Neural progenitor cell (in vitro differentiated cells): Measurements from ENCODE around the gene RAB3D. TPM values are rescaled to one million over a fixed set of nuclear protein-coding genes. Genes with fewer than 3 reads are reported as not detected.

Experiments
- DNase-seq: peaks from one replicate; pipeline ENCODE4 v3.0.0-alpha.2; 2016; ENCODE audit warnings: low spot score
- H2AFZ ChIP-seq: fragments of 200-600 bp; sonication (generic); replicated peaks from 2 replicates; pipeline ENCODE4 v1.6.1; 2016; ENCODE audit warnings: antibody characterized with exemption
- H3F3A ChIP-seq: fragments of 200-600 bp; sonication (generic); 2 replicates; pipeline ENCODE4 v1.6.1; 2016; ENCODE audit warnings: antibody characterized with exemption, low read depth
- H3K27ac ChIP-seq: fragments of 200-600 bp; sonication (generic); 2 replicates; pipeline ENCODE4 v1.5.1; 2016; ENCODE audit warnings: mild to moderate bottlenecking
- H3K27me3 ChIP-seq: fragments of 200-600 bp; sonication (generic); 2 replicates; pipeline ENCODE4 v1.6.1; 2016; ENCODE audit warnings: mild to moderate bottlenecking, moderate library complexity
- H3K36me3 ChIP-seq: fragments of 200-600 bp; sonication (generic); 2 replicates; pipeline ENCODE4 v1.5.1; 2016
- H3K4me1 ChIP-seq: fragments of 200-600 bp; sonication (generic); 2 replicates; pipeline ENCODE4 v1.6.1; 2016; ENCODE audit warnings: mixed run types
- H3K4me2 ChIP-seq: fragments of 200-600 bp; sonication (generic); 2 replicates; pipeline ENCODE4 v1.6.1; 2016
- H3K4me3 ChIP-seq: fragments of 200-600 bp; sonication (generic); 2 replicates; pipeline ENCODE4 v1.5.1; 2016
- H3K79me2 ChIP-seq: fragments of 200-600 bp; sonication (generic); 2 replicates; pipeline ENCODE4 v1.6.1; 2016; ENCODE audit warnings: low read depth
- H3K9ac ChIP-seq: fragments of 200-600 bp; sonication (generic); 2 replicates; pipeline ENCODE4 v1.6.1; 2016
- H3K9me3 ChIP-seq: fragments of 200-600 bp; sonication (generic); 2 replicates; pipeline ENCODE4 v1.5.1; 2016; ENCODE audit warnings: low read depth
- H4K20me1 ChIP-seq: fragments of 200-600 bp; sonication (generic); 2 replicates; pipeline ENCODE4 v1.6.1; 2016; ENCODE audit warnings: low read depth
- H3K27ac Mint-ChIP-seq: 3 replicates; pipeline ENCODE4 v1.8.0; 2021; ENCODE audit warnings: mixed read lengths
- H3K27me3 Mint-ChIP-seq: 2 replicates; pipeline ENCODE4 v1.8.0; 2022; ENCODE audit warnings: low read depth, mild to moderate bottlenecking, inconsistent platforms, moderate library complexity, mixed read lengths; ENCODE audit not compliant: insufficient read depth
- H3K36me3 Mint-ChIP-seq: 3 replicates; pipeline ENCODE4 v1.8.0; 2021; ENCODE audit warnings: mixed read lengths
- H3K4me1 Mint-ChIP-seq: 3 replicates; pipeline ENCODE4 v1.8.0; 2021; ENCODE audit warnings: mixed read lengths
- H3K4me3 Mint-ChIP-seq: 3 replicates; pipeline ENCODE4 v1.8.0; 2021; ENCODE audit warnings: mild to moderate bottlenecking, moderate library complexity, mixed read lengths
- H3K9me3 Mint-ChIP-seq: 3 replicates; pipeline ENCODE4 v1.8.0; 2020; ENCODE audit warnings: mixed read lengths
- EZH2 ChIP-seq: fragments of 200-600 bp; sonication (generic); IDR thresholded peaks from 2 replicates; pipeline ENCODE4 v1.6.1; 2017; ENCODE audit warnings: antibody characterized with exemption, mild to moderate bottlenecking, moderate library complexity
- EZH2phosphoT487 ChIP-seq: fragments of 200-600 bp; sonication (generic); IDR thresholded peaks from 2 replicates; pipeline ENCODE4 v1.6.1; 2017; ENCODE audit warnings: antibody characterized with exemption
- total RNA-seq: library from RNA; depleted of rRNA; stranded (reverse); fragments of >200 nt; gene quantifications from 2 replicates; pipeline ENCODE4 v1.2.3, GENCODE V29; 2015; ENCODE audit warnings: low replicate concordance
- TF ChIP-seq, protein P1 (sequence below): fragments of 200-600 bp; sonication (generic); IDR thresholded peaks from 2 replicates; pipeline ENCODE4 v1.5.1; 2017; ENCODE audit warnings: antibody characterized with exemption, mild to moderate bottlenecking

RAB3D gene
- total RNA-seq, 1 donor from 2014 or later, result 5.5 TPM

DNA sequence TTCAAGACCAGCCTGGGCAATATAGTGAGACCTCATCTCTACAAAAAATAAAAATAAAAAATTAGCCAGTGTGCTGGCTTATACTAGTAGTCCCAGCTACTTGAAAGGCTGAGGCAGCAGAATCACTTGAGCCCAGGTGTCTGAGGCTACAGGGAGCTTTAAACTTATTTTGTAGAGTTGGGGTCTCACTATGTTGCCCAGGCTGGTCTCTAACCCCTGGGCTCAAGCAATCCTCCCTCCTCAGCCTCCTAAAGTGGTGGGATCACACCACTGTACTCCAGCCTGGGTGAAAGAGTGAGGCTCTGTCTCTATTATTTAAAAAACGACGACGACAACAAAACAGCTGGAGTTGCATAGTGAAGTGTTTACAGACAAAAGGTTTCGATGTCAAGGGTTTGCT, 8.0 kb downstream of the RAB3D start:
- TF ChIP-seq, protein P1, sequence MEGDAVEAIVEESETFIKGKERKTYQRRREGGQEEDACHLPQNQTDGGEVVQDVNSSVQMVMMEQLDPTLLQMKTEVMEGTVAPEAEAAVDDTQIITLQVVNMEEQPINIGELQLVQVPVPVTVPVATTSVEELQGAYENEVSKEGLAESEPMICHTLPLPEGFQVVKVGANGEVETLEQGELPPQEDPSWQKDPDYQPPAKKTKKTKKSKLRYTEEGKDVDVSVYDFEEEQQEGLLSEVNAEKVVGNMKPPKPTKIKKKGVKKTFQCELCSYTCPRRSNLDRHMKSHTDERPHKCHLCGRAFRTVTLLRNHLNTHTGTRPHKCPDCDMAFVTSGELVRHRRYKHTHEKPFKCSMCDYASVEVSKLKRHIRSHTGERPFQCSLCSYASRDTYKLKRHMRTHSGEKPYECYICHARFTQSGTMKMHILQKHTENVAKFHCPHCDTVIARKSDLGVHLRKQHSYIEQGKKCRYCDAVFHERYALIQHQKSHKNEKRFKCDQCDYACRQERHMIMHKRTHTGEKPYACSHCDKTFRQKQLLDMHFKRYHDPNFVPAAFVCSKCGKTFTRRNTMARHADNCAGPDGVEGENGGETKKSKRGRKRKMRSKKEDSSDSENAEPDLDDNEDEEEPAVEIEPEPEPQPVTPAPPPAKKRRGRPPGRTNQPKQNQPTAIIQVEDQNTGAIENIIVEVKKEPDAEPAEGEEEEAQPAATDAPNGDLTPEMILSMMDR, result no peak
- TF ChIP-seq EZH2, result no peak
- no peak for TF ChIP-seq EZH2phosphoT487
- Histone ChIP-seq H3K27ac (no peak overlapping the region), H3K9ac (no peak overlapping the region), H3K4me1 (no peaks in the 10 kb centered on the region), H4K20me1 (no peaks in the 10 kb centered on the region), H3K36me3 (no peaks in the 10 kb centered on the region), H3K4me3 (no peak overlapping the region), H3K79me2 (no peaks in the 10 kb centered on the region), H2AFZ (no peak overlapping the region), H3K4me2 (no peak overlapping the region), H3F3A (no peaks in the 10 kb centered on the region), H3K9me3 (no peaks in the 10 kb centered on the region), H3K27me3 (no peaks in the 10 kb centered on the region)
- Mint-ChIP-seq H3K9me3 (no peaks in the 10 kb centered on the region), H3K4me1 (peaks cover 5% of the 10 kb centered on the region), H3K27ac (no peak overlapping the region), H3K36me3 (peaks cover 17% of the 10 kb centered on the region), H3K27me3 (no peaks in the 10 kb centered on the region), H3K4me3 (no peak overlapping the region)
- DNase-seq, result no peak

DNA sequence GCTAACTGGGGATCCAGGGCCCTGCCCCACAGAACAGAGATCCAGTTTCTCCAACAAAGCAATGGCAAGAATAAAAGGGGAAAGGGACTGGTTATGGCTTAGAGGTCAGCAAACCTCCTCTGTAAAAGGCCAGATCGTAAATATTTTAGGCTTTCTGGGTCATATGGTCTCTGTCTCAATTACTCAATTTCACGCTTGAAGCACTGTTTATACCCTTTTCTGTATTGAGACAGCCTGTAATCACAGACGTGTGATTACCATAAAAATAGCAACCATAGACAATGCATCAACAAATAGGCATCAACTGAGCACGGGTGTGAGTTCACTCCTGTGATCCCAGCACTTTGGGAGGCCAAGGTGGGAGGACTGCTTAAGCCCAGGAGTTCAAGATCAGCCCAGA, 9.3 kb downstream of the RAB3D start:
- TF ChIP-seq EZH2phosphoT487 (no peak), EZH2 (no peak)
- TF ChIP-seq, protein P1, result no peak
- Histone ChIP-seq H3K36me3 (no peaks in the 10 kb centered on the region), H3K9me3 (no peaks in the 10 kb centered on the region), H3K27me3 (no peaks in the 10 kb centered on the region), H3K27ac (no peak overlapping the region), H3K4me2 (no peak overlapping the region), H3K4me3 (no peak overlapping the region), H3K9ac (no peak overlapping the region), H3K4me1 (no peaks in the 10 kb centered on the region), H4K20me1 (no peaks in the 10 kb centered on the region), H3F3A (no peaks in the 10 kb centered on the region), H2AFZ (no peak overlapping the region), H3K79me2 (no peaks in the 10 kb centered on the region)
- DNase-seq, result no peak
- H3K27ac Mint-ChIP-seq, result no peak overlapping the region
- no peak overlapping the region for H3K4me3 Mint-ChIP-seq
- peaks cover 5% of the 10 kb centered on the region for H3K4me1 Mint-ChIP-seq
- H3K9me3 Mint-ChIP-seq, result no peaks in the 10 kb centered on the region
- H3K27me3 Mint-ChIP-seq, result no peaks in the 10 kb centered on the region
- H3K36me3 Mint-ChIP-seq, result peaks cover 9% of the 10 kb centered on the region

DNA sequence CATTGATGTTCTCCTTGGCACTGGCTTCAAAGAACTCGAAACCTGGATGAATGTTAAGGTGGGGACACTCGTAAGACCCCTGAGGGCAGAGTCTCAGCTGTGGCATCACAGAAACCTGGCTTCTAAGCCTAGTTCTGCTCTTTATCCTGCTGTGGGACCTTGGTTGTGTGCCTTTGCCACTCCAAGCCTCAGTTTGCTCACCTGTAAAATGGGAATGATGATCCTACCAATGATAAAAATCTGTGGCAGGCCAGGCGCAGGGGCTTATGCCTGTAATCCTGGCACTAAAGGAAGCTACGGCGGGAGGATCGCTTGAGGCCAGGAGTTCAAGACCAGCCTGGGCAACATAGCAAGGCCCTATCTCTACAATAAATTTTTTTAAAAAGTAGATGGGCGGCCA, 13.9 kb downstream of the RAB3D start:
- Histone ChIP-seq H3K9me3 (no peaks in the 10 kb centered on the region), H3K4me2 (no peak overlapping the region), H3K36me3 (no peaks in the 10 kb centered on the region), H3K79me2 (no peaks in the 10 kb centered on the region), H3K4me1 (no peaks in the 10 kb centered on the region), H3K9ac (no peak overlapping the region), H3K27ac (no peak overlapping the region), H3K4me3 (no peak overlapping the region), H3F3A (no peaks in the 10 kb centered on the region), H3K27me3 (no peaks in the 10 kb centered on the region), H2AFZ (no peak overlapping the region), H4K20me1 (no peaks in the 10 kb centered on the region)
- peaks cover 36% of the 10 kb centered on the region for H3K4me1 Mint-ChIP-seq
- peaks cover 7% of the 10 kb centered on the region for H3K36me3 Mint-ChIP-seq
- H3K27ac Mint-ChIP-seq, result no peak overlapping the region
- no peak for DNase-seq
- peaks cover 13% of the 10 kb centered on the region for H3K27me3 Mint-ChIP-seq
- no peaks in the 10 kb centered on the region for H3K9me3 Mint-ChIP-seq
- TF ChIP-seq EZH2phosphoT487 (no peak), EZH2 (no peak)
- TF ChIP-seq, protein P1, result no peak
- H3K4me3 Mint-ChIP-seq, result no peak overlapping the region
